ENCODE measurements around the gene SHROOM4.

The SHROOM4 gene

DNA sequence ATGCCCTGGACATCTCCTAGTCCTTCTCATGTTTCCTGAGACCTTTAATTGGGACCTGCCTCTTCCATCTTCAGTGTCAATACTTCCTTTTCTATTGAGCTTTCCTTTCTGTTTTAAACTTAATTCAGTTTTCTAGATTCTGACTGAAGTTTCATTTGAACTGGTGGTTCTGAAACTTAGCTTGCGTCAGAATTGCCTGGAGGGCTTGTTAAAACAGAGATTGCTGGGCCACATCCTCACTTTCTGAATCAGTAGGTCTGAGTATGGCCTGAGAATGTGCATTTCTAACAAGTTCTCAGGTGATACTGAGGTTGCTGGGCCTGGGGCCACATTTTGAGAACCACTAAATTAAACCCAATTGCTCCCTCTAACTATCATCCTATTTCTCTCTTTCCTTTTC lies 191.2 kb downstream of the SHROOM4 start:
- DNase-seq (ENCODE audit: insufficient read length, low spot score) (no peak), FAIRE-seq (no peak)

DNA sequence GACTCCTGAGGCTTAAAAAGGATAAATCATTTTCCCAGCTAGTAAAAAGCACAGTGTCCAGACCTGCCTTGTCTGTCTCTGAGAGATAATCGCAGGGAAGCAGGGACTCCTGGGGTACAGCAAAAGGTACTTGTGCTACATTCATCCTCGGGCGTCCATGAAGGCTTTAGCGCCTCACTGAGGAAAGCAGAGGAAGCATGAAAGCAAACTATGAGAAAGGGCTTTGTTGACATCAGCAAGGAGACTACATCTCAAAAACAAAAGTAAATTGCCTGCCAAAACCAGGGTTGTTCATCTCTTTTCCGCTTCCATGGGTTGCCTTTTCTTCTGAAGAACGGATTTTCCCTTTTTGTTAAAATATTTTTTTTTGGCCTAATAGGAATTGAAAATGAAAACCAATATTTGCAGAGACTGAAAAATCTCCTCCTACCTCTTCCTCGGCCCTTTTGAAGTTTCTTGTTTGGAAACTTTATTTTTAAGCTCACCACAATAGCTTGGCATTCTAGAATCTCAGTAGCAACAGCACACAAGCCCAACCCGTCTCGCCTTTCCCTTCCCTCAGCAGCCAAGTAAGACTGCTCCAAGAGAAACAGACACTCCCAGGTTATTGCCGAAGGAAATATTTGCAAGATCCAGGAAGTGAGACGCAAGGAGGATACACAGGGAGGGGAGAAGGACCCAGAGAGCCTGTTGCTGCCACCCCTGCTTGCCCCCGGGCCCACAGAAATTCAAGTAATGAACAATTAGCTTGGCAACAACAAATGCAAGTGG lies 195.0 kb downstream of the SHROOM4 start:
- no peak for DNase-seq (ENCODE audit: insufficient read length, low spot score)
- FAIRE-seq: no peak

DNA sequence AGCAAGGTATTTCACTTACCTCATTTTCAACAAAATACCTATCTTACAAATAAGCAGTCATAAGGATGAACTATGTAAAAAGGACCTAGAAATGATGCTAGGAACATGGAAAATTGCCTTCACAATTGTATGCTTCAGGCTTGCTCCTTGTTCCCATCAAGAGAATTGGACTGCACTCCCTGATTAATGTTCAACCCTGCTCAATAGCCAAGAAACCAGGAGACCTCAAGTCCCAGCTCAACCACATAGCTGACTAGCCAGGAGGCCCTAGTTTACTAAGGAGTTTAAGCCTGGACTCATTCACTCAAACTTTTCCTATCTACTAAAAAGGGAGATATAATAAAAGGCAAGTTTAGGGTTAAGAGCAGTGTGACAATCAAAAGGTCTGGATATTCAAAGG lies 196.8 kb downstream of the SHROOM4 start:
- FAIRE-seq (no peak), DNase-seq (ENCODE audit: insufficient read length, low spot score) (no peak)

DNA sequence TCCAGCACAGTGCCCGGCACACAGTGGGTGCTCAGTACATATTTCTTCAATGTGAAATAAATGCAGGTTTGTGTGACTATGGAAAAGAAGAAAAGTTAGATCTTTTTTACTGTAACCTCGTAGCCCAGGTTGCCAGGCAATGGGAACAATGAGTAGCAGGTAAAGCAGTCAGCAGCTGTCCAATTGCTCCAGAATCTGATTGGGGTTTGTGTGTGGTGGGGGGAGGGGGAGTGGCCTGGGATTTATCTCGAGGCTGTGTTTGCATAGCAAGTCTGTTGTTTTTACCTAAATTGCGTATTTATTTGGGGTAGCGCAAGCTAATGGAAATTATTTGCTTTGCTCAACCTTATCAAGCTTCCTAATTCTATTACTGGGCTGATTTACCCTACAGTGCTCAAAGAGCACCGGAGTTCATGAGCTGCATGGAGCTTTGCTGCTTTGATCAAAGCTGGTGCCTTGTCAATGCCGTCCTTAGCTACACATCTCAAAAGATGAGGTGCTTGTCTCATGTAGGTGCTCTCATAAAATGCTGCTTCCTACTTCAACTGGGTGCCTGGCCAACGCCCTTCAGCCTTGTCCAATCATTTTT lies 198.3 kb downstream of the SHROOM4 start:
- no peak for DNase-seq (ENCODE audit: insufficient read length, low spot score)
- FAIRE-seq: no peak

DNA sequence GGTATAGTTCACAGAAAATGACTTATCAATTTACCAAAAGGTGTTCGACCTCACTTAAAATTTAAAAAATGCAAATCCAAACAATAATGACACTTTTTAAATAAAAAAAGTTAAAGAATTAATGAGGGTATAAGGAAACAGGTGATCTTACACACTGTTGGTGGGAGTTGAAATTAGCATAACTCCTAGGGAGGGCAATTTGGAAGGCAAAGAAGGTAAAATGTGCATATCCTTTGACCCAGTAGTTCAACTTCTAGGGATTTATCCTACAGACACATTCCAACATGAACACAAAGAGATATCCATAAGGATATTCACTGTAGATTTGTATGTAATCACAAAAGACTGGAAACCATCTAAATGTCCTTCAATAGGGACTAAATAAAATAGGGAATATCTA lies 199.5 kb downstream of the SHROOM4 start:
- FAIRE-seq (no peak), DNase-seq (ENCODE audit: insufficient read length, low spot score) (no peak)

DNA sequence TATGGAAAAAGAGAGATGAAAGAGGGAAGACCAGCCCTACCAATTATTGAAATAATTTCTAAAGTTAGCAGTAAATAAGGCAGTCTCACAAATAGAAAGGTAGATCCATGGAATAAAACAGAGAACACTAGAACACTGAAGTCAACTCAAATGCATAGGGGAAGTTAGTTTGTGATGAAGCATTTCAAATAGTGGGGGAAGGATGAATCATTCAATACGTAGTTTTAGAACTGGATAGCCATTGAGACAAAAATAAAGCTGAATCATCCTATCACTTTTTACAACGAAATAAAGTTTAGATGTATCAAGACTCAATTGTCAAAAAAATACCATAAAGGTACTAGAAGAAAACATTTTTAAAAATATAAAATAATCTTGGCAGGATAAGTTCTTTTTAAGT lies 200.1 kb downstream of the SHROOM4 start:
- DNase-seq (ENCODE audit: insufficient read length, low spot score): no peak

DNA sequence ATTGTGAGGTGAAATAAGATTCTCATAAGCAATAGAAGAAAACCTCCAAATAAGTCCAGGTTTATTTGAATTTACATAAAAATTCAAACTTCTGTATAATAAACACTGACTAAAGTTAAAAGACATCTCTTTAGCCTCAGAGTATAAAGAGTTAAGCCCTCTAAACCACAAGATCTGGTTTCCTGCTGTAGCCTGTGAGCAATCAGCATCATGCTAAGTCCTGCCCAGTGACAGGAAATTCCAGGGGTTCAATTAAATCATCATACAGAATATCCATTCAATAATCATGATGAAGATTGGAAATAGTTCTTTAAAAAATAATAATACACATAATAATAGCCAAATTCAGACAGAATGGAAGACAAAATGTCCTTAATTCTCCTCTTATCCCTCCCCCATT lies 204.2 kb downstream of the SHROOM4 start:
- no peak for FAIRE-seq
- no peak for DNase-seq (ENCODE audit: insufficient read length, low spot score)

More for the DNA sequence above, 200.1 kb downstream of the SHROOM4 start:
- FAIRE-seq: no peak

DNA sequence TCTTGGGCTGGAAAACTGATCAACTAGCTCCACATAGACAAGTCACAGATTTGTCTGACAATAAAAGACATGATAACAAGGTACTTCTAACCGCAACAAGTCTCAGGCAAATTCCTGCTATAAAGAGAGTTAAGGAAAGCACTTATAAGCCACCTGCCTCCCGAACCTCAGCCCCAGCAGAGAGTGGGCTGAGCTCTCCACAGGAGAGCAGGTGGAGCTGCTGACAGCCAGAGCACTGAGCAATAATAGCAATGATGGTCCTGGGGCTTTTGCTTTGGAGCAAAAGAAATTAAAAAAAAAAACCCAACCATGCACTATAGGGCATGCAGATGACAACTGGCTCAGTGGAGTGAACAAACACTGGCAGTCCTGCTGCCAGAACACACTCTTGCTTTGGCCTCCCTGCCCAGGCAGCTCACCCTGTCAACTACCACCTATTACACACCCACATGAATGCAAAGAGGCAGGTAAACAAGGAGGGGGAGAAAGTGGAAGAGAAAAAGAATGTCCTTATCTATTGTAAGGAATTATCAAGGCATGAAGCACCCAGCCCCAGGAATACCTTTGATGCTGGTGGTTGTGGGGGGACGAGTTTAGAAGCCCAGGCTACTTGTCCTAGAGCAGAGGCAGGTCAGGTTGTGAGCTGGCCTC lies 207.6 kb downstream of the SHROOM4 start:
- no peak for FAIRE-seq
- DNase-seq (ENCODE audit: insufficient read length, low spot score): no peak

DNA sequence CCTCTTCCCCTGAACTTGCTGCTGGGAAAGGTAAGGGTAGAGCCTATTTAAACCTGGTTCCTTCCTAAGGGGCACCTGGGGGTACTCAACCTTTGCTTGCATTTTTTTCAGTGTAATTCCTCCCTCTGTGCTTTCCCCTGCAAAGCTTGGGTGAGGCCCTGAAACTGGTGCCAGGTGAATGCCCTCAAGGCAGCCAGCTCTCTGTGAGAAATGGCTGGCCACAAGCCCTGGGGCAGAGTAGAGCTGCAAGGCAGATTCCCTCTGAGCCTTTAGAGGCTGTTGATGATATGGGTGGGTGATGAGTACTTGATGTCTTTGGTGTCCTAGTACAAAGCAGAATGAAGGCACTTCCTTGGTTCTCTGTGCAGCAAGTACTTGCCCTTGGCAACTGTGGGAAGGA lies 217.9 kb downstream of the SHROOM4 start:
- FAIRE-seq: no peak
- DNase-seq (ENCODE audit: insufficient read length, low spot score): no peak

DNA sequence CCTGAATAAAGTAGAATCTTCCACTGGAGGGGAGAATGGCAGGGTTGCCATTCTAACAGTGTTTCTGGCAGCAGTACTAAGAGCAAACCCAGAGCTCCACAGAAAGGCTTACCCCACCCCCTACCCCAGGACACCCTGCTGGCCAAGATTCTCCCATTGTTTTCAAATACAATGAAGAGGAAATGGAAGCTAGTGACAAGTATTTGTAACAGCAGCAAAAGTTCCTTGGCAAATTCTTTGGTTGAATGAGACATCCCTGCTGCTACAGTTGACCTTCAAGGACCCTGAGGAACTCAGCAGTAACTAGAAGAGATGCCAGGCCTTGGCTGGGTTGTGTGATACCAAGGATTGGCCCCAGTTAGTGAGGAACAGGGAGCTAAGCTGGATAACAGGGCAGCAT lies 219.2 kb downstream of the SHROOM4 start:
- no peak for FAIRE-seq
- DNase-seq (ENCODE audit: insufficient read length, low spot score): no peak

DNA sequence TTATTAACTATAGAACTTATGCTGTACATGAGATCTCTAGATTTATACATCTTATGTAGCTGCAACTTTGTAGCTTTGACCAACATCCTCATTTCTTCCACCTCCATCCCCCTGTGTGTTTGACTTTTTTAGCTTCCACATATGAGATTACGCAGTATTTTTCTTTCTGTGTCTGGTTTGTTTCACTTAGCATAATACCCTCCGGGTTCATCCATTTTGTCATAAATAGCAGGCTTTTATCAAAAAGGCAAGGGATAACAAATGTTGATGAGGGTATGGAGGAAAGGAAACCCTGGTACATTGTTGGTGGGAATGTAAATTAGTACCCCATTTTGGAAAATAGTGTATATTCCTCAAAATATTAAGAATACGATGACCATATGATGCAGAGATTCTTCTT lies 227.0 kb downstream of the SHROOM4 start:
- FAIRE-seq (no peak), DNase-seq (ENCODE audit: insufficient read length, low spot score) (no peak)

DNA sequence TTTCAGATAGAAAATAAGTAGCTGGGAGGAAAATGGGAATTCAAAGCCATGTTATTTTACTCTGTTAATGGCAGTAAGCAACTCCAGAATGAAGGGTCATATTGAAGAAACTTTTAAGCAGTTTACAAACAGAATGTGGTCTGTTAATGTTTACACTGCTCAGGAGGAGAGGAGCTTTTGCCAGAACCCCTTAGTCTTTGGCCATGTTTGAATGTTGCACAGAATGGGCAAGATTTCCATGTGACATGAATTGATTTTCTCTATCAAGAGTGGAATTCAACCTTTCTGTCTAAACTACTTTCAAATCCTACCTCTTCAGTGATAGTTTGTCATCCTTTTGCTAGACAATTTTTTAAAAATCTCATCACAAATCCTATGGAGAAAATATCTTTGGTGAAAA lies 227.6 kb downstream of the SHROOM4 start:
- FAIRE-seq: no peak
- DNase-seq (ENCODE audit: insufficient read length, low spot score): no peak

DNA sequence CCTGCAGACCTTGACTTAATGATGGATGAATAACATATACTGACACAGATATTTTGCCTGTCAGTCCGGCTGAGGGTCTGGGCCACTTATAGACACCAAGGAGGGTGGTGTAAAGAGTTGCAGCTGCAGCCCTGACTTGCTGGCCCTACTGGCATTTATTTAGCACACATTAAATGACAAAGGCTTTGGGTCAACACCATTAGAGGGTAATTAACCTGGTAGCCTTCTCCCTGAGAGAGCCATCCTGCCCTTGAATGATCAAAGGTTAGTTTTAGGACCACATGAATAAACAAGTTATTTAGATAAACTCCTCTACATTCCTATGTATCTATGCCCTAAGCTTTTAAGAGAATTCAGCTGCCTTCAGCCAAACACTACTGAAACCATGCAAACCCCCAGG lies 232.6 kb downstream of the SHROOM4 start:
- no peak for FAIRE-seq
- DNase-seq (ENCODE audit: insufficient read length, low spot score): no peak

DNA sequence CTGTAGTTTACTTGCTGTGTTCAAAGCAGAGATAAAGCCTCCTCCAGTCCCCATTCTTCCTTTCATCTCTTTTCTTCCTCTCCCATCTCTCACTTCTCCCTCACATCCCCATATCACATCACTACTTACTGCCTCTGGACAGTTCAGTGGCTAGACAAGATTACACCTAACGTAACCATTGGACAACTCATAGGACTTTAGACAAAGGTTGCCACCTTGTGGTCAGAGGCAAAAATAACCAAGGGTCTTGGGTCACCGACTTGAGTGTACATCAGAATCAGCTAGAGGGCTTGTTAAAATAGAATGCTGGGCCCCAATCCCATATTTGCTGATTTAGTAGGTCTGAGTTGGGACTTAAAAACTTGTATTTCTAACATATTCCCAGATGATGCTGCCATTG lies 234.0 kb downstream of the SHROOM4 start:
- DNase-seq (ENCODE audit: insufficient read length, low spot score): peak; percentile 6
- no peak for FAIRE-seq

DNA sequence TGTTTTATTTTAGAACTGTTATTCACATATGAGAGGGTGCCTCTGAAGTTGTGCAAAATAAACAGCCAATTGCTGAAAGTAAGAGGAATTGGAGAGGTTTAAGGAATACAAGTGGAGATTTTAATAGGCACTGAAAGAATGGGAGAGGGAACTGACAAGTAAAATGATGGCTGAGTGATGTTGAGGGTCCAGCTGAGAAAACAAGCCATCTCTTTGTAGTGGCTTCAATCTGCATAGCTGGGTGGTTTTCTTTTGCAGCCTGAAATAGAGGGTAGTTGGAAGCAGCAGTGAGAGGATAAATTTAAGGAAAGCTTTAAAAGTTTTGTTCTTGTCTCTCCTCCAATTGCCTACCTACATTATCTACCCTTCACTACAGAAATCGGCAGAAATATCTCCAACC lies 236.7 kb downstream of the SHROOM4 start:
- DNase-seq (ENCODE audit: insufficient read length, low spot score): no peak
- FAIRE-seq: no peak

DNA sequence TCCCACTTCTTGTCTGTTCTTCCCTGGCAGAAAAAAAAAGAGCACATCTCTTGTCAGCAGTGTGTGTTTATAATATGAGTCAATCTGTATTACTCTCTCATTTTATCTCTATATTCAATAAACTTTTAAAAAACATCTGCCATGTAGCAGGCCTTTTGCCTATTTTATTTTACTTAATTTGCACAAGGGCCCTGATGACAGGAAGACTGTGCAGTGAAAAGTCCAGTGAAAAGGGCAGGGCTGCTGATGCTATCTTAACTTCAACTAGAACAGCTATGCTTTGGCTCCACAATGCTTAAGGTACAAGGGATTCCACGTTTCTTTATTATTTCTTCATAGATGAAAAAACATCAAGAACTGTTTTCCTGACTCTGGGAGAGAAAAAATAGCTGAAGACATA lies 246.4 kb downstream of the SHROOM4 start:
- DNase-seq (ENCODE audit: insufficient read length, low spot score) (no peak), FAIRE-seq (no peak)

DNA sequence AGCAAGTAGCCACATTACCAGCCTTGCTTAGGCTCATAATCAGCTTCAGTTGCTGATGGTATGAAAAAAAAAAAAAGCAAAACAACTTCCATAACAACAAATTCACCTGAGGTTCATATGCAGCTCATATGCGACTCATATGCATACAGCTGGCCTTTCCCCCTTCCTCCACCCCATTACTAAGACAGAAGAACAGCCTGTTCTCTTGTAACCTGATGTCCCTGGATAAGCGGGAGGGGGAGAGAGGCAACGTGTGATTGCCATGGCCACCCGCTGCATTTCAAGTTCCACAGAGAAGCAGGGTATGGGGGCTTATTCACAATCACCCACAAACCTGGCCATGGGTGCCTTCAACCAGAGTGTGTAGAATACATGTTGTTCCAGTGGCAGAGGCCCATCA lies 248.3 kb downstream of the SHROOM4 start:
- DNase-seq (ENCODE audit: insufficient read length, low spot score) (no peak), FAIRE-seq (no peak)
